ENCODE measurements around the gene KDM6A.
"Not testable (repeated sequence)": the region's sequence is repeated elsewhere in the genome, so short reads cannot be mapped to it uniquely, and the experiment has no call there.

KDM6A gene

GRCh38 chrX:44927398-44927797 lies 54.4 kb downstream of the KDM6A start:
- DNase-seq (ENCODE audit: low read depth), result no peak

- DNase-seq (ENCODE audit: low read depth), result no peak
These were observed 58.5 kb downstream of the KDM6A start for GRCh38 chrX:44931441-44931973.

- DNase-seq (ENCODE audit: low read depth), result no peak
These were observed 62.2 kb downstream of the KDM6A start for GRCh38 chrX:44935172-44935571.

GRCh38 chrX:44935640-44936039 lies 62.7 kb downstream of the KDM6A start:
- DNase-seq (ENCODE audit: low read depth), result no peak

GRCh38 chrX:44937606-44938005 lies 64.6 kb downstream of the KDM6A start:
- no peak for DNase-seq (ENCODE audit: low read depth)

- no peak for DNase-seq (ENCODE audit: low read depth)
These were observed 65.1 kb downstream of the KDM6A start for GRCh38 chrX:44938111-44938510.

GRCh38 chrX:44940541-44940940 lies 67.6 kb downstream of the KDM6A start:
- not testable (repeated sequence) for DNase-seq (ENCODE audit: low read depth)

- no peak for DNase-seq (ENCODE audit: low read depth)
These were observed 70.0 kb downstream of the KDM6A start for GRCh38 chrX:44943007-44943406.

- DNase-seq (ENCODE audit: low read depth), result no peak
These were observed 71.9 kb downstream of the KDM6A start for GRCh38 chrX:44944894-44945293.

GRCh38 chrX:44945736-44946135 lies 72.7 kb downstream of the KDM6A start:
- no peak for DNase-seq (ENCODE audit: low read depth)

- no peak for DNase-seq (ENCODE audit: low read depth)
These were observed 73.8 kb downstream of the KDM6A start for GRCh38 chrX:44946771-44947170.

GRCh38 chrX:44947995-44948394 lies 75.0 kb downstream of the KDM6A start:
- no peak for DNase-seq (ENCODE audit: low read depth)

- DNase-seq (ENCODE audit: low read depth), result no peak
These were observed 75.4 kb downstream of the KDM6A start for GRCh38 chrX:44948406-44948805.

GRCh38 chrX:44949125-44949524 lies 76.1 kb downstream of the KDM6A start:
- no peak for DNase-seq (ENCODE audit: low read depth)

- DNase-seq (ENCODE audit: low read depth), result not testable (repeated sequence)
These were observed 77.7 kb downstream of the KDM6A start for GRCh38 chrX:44950471-44951366.

- no peak for DNase-seq (ENCODE audit: low read depth)
These were observed 78.6 kb downstream of the KDM6A start for GRCh38 chrX:44951572-44952067.

- no peak for DNase-seq (ENCODE audit: low read depth)
These were observed 79.5 kb downstream of the KDM6A start for GRCh38 chrX:44952329-44953027.

- no peak for DNase-seq (ENCODE audit: low read depth)
These were observed 80.9 kb downstream of the KDM6A start for GRCh38 chrX:44953734-44954502.

- no peak for DNase-seq (ENCODE audit: low read depth)
These were observed 81.6 kb downstream of the KDM6A start for GRCh38 chrX:44954562-44954961.

- DNase-seq (ENCODE audit: low read depth), result no peak
These were observed 84.9 kb downstream of the KDM6A start for GRCh38 chrX:44957848-44958247.

- no peak for DNase-seq (ENCODE audit: low read depth)
These were observed 85.5 kb downstream of the KDM6A start for GRCh38 chrX:44958480-44958879.
